ENCODE results near the gene PTPRJ.

GRCh38 chr11:47980088-47980906, at the start of gene PTPRJ:
- no peak for TF ChIP-seq CTCF (IDR thresholded peaks at IDR 0.05; ENCODE audit: low read depth, low read length)
- peak; percentile 37 for TF ChIP-seq POLR2A (IDR thresholded peaks at IDR 0.05; ENCODE audit: extremely low read depth, insufficient read length)
- TF ChIP-seq MAX (IDR thresholded peaks at IDR 0.05; ENCODE audit: low read depth, low read length), result no peak
- 0 out of 2 replicates have a peak, but pooled peaks have one; percentile 18 for TF ChIP-seq MYC (IDR thresholded peaks at IDR 0.05; ENCODE audit: low read depth, low read length)
